Prostate gland (tissue), 2 donors: ENCODE results near the gene CORIN. TPM values are rescaled to one million over a fixed set of nuclear protein-coding genes. Genes with fewer than 3 reads are reported as not detected.

ENCODE experiments used
- DNase-seq: peaks from one replicate; pipeline ENCODE4 v3.0.0-alpha.2; 2019; ENCODE audit warnings: low spot score
- H3K27ac ChIP-seq, 2 donors: fragments of 200-600 bp; sonication (generic); 2 replicates each; pipeline ENCODE4 v1.5.1; 2017 to 2019
- H3K27me3 ChIP-seq: fragments of 200-600 bp; sonication (generic); replicated peaks from 2 replicates; pipeline ENCODE4 v1.5.1; 2019; ENCODE audit not compliant: insufficient read depth
- H3K36me3 ChIP-seq, 2 donors: fragments of 200-600 bp; sonication (generic); 1 replicate in 1 of 2; 2 replicates in 1 of 2; pipeline versions ENCODE4 v1.5.1 to v1.8.1; 2017 to 2019
- H3K4me1 ChIP-seq: fragments of 200-600 bp; sonication (generic); replicated peaks from 2 replicates; pipeline ENCODE4 v1.5.1; 2019
- H3K4me3 ChIP-seq, 2 donors: fragments of 200-600 bp; sonication (generic); 2 replicates each; pipeline ENCODE4 v1.5.1; 2017 to 2019
- H3K9me3 ChIP-seq: fragments of 200-600 bp; sonication (generic); 2 replicates; pipeline ENCODE4 v1.5.1; 2017
- POLR2A ChIP-seq: fragments of 450-650 bp; IDR thresholded peaks from one replicate; pipeline ENCODE4 v1.6.1; 2016; ENCODE audit warnings: antibody characterized with exemption, mild to moderate bottlenecking
- POLR2AphosphoS5 ChIP-seq: sonication (generic); formaldehyde crosslinking; IDR thresholded peaks from one replicate; pipeline ENCODE4 v1.6.1; 2017; ENCODE audit warnings: antibody characterized with exemption
- WGBS: methylation state at CpG from one replicate; pipeline ENCODE4 v1.1.5; 2018; 5-methylcytosine and 5-hydroxymethylcytosine counted together
- intact Hi-C: fragments of 100-400 bp; cut with DNase I; formaldehyde crosslinking; loops from one replicate; pipeline ENCODE4 v1.14.2; 2022
- total RNA-seq, 2 donors: library from RNA; depleted of rRNA; stranded (reverse); fragments of >200 nt; gene quantifications; one replicate each; pipeline ENCODE4 v1.1.0, GENCODE V29; 2016
- TF ChIP-seq, protein P1 (sequence below), 4 experiments: fragments of 200-600 bp in 2 of 4; fragments of 450-650 bp in 2 of 4; sonication (generic) in 2 of 4; IDR thresholded peaks; 1 replicate in 3 of 4; 2 replicates in 1 of 4; pipeline ENCODE4 v1.5.1; 2016 to 2019; ENCODE audit warnings: antibody characterized with exemption in 4 of 4, mild to moderate bottlenecking in 2 of 4, moderate library complexity in 2 of 4

The CORIN gene
- total RNA-seq, 2 donors from 2014 or later: 6.0 to 7.7 TPM

DNA sequence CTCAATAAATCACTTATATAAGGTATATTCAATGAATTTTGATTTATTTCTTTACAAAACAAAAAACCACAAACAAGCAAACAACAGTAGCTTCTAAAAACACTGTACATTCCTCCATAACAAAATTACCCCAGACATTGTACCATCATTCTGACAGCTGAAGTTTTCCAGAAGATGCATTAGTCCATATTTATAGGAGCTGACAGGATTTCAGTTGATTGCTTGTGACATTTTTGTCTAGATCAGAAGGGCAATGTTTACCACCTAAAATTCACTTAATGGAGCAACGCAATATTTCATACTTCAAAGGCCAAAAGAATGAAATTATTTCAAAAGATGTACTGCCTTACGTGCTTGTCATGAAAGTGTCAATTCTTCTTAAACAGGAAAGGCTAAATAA is 185.8 kb downstream of the CORIN start:
- H3K9me3 ChIP-seq: no peaks in the 10 kb centered on the region
- H3K27me3 ChIP-seq: no peaks in the 10 kb centered on the region
- H3K4me3 ChIP-seq: no peak overlapping the region
- no peak for DNase-seq
- no peak overlapping the region for H3K27ac ChIP-seq
- no peaks in the 10 kb centered on the region for H3K4me1 ChIP-seq
- H3K36me3 ChIP-seq: no peaks in the 10 kb centered on the region
- TF ChIP-seq, protein P1, sequence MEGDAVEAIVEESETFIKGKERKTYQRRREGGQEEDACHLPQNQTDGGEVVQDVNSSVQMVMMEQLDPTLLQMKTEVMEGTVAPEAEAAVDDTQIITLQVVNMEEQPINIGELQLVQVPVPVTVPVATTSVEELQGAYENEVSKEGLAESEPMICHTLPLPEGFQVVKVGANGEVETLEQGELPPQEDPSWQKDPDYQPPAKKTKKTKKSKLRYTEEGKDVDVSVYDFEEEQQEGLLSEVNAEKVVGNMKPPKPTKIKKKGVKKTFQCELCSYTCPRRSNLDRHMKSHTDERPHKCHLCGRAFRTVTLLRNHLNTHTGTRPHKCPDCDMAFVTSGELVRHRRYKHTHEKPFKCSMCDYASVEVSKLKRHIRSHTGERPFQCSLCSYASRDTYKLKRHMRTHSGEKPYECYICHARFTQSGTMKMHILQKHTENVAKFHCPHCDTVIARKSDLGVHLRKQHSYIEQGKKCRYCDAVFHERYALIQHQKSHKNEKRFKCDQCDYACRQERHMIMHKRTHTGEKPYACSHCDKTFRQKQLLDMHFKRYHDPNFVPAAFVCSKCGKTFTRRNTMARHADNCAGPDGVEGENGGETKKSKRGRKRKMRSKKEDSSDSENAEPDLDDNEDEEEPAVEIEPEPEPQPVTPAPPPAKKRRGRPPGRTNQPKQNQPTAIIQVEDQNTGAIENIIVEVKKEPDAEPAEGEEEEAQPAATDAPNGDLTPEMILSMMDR (IDR thresholded peaks at IDR 0.05): no peak
- no peak for TF ChIP-seq POLR2A
- no peak for TF ChIP-seq POLR2AphosphoS5
- WGBS: 91% methylated on average over 2 of the region's 2 CpGs
- intact Hi-C loops: no loop called here

DNA sequence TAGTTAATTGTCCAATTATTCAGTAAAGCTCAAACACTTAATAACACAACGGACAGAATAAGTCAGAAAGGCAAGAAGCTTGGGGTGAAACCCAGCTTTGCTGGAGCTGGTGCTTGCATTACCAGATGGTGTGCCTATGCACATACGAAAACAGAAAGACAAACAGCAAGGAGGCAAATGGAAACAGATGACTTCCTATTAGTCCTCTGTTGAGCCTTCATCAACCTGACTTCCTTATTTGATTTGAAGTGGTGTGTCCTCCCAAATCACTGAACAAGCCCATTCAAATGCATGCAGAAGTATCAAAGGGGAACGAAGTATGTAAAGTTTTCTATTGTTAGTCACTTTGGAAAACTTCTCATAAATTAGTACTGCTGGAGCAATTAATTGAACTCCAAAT is 186.6 kb downstream of the CORIN start:
- no peaks in the 10 kb centered on the region for H3K9me3 ChIP-seq
- intact Hi-C loops: no loop called here
- H3K4me1 ChIP-seq: no peaks in the 10 kb centered on the region
- 27% methylated on average over 3 of the region's 3 CpGs for WGBS
- H3K36me3 ChIP-seq: no peaks in the 10 kb centered on the region
- no peak overlapping the region for H3K4me3 ChIP-seq
- H3K27ac ChIP-seq: no peak overlapping the region
- no peak for TF ChIP-seq POLR2AphosphoS5
- TF ChIP-seq POLR2A: no peak
- TF ChIP-seq, protein P1 (IDR thresholded peaks at IDR 0.05): no peak
- DNase-seq: no peak
- no peaks in the 10 kb centered on the region for H3K27me3 ChIP-seq

- DNase-seq: no peak
- H3K4me1 ChIP-seq: no peaks in the 10 kb centered on the region
- intact Hi-C loops: no loop called here
- WGBS: 17% methylated on average over 2 of the region's 2 CpGs
- TF ChIP-seq, protein P1 (IDR thresholded peaks at IDR 0.05): no peak
- TF ChIP-seq POLR2A: no peak
- no peak for TF ChIP-seq POLR2AphosphoS5
- H3K27ac ChIP-seq: no peak overlapping the region
- no peaks in the 10 kb centered on the region for H3K27me3 ChIP-seq
- H3K9me3 ChIP-seq: no peaks in the 10 kb centered on the region
- no peaks in the 10 kb centered on the region for H3K36me3 ChIP-seq
- no peak overlapping the region for H3K4me3 ChIP-seq
These were observed 187.2 kb downstream of the CORIN start for GRCh38 chr4:47650584-47651130.

DNA sequence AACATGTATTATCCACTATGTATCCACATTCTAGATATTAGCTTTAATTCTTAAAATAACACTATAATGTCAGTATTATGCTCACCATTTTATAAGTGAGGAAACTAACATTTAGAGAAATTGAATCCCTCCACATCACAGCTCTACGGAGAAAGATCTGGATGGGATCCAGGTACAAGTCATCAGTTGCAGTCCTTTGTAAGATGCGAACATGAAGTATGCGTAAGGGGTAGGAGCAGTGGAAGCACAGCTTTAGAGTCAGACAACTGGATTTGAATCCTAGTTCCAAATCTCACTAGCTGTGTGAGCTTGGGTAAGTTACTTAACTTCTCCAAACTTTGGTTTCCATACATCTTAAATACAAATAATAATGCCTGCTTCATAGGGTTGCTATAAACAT is 190.3 kb downstream of the CORIN start:
- WGBS: 78% methylated on average over 3 of the region's 3 CpGs
- no peak overlapping the region for H3K4me3 ChIP-seq
- H3K27me3 ChIP-seq: no peaks in the 10 kb centered on the region
- H3K27ac ChIP-seq: no peak overlapping the region
- intact Hi-C loops: no loop called here
- no peaks in the 10 kb centered on the region for H3K9me3 ChIP-seq
- TF ChIP-seq, protein P1 (IDR thresholded peaks at IDR 0.05): no peak
- TF ChIP-seq POLR2AphosphoS5 (no peak), POLR2A (no peak)
- no peak for DNase-seq
- H3K4me1 ChIP-seq: no peaks in the 10 kb centered on the region
- no peaks in the 10 kb centered on the region for H3K36me3 ChIP-seq

DNA sequence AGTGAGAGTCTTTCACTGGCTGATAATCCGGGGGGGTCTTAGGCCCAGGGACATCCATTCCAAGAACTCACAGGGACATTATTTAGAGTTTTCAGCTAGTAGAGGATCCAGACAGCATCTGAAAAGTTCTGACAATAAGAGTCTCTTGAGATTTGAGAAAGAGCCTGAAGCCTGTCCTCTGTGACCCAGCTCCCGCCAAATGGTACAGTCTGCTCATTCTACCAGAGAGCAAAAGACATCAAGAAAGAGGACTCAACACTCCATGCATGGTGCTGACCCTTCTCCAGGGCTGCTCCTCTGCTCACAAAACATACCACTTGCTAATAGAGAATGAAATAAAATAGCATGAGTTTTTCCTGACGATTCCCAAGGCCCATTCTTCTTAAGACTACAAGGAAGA is 190.8 kb downstream of the CORIN start:
- H3K9me3 ChIP-seq: no peaks in the 10 kb centered on the region
- intact Hi-C loops: no loop called here
- 90% methylated on average over 3 of the region's 3 CpGs for WGBS
- no peak overlapping the region for H3K27ac ChIP-seq
- TF ChIP-seq POLR2A: no peak
- TF ChIP-seq POLR2AphosphoS5: no peak
- TF ChIP-seq, protein P1 (IDR thresholded peaks at IDR 0.05): no peak
- H3K36me3 ChIP-seq: no peaks in the 10 kb centered on the region
- H3K4me3 ChIP-seq: no peak overlapping the region
- no peak for DNase-seq
- H3K27me3 ChIP-seq: no peaks in the 10 kb centered on the region
- H3K4me1 ChIP-seq: no peaks in the 10 kb centered on the region
